ENCODE results near the gene IL20RA. TPM values are rescaled to one million over a fixed set of nuclear protein-coding genes. Genes with fewer than 3 reads are reported as not detected.
"Not testable (repeated sequence)": the region's sequence is repeated elsewhere in the genome, so short reads cannot be mapped to it uniquely, and the experiment has no call there.

Gene IL20RA
- total and polyA plus RNA-seq, 2 donors from 2014 or later = 0.16 to 0.34 TPM

- no peak for FAIRE-seq
- TF ChIP-seq, protein P1, sequence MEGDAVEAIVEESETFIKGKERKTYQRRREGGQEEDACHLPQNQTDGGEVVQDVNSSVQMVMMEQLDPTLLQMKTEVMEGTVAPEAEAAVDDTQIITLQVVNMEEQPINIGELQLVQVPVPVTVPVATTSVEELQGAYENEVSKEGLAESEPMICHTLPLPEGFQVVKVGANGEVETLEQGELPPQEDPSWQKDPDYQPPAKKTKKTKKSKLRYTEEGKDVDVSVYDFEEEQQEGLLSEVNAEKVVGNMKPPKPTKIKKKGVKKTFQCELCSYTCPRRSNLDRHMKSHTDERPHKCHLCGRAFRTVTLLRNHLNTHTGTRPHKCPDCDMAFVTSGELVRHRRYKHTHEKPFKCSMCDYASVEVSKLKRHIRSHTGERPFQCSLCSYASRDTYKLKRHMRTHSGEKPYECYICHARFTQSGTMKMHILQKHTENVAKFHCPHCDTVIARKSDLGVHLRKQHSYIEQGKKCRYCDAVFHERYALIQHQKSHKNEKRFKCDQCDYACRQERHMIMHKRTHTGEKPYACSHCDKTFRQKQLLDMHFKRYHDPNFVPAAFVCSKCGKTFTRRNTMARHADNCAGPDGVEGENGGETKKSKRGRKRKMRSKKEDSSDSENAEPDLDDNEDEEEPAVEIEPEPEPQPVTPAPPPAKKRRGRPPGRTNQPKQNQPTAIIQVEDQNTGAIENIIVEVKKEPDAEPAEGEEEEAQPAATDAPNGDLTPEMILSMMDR (IDR thresholded peaks at IDR 0.05; ENCODE audit: borderline replicate concordance, extremely low read depth, insufficient read depth) = no peak
- no peak overlapping the region for H3K27ac ChIP-seq (ENCODE audit: low read depth in 2 of 2, low read length in 2 of 2)
Measured at GRCh38 chr6:137080711-137081110, 35.9 kb upstream of the IL20RA start.

DNA sequence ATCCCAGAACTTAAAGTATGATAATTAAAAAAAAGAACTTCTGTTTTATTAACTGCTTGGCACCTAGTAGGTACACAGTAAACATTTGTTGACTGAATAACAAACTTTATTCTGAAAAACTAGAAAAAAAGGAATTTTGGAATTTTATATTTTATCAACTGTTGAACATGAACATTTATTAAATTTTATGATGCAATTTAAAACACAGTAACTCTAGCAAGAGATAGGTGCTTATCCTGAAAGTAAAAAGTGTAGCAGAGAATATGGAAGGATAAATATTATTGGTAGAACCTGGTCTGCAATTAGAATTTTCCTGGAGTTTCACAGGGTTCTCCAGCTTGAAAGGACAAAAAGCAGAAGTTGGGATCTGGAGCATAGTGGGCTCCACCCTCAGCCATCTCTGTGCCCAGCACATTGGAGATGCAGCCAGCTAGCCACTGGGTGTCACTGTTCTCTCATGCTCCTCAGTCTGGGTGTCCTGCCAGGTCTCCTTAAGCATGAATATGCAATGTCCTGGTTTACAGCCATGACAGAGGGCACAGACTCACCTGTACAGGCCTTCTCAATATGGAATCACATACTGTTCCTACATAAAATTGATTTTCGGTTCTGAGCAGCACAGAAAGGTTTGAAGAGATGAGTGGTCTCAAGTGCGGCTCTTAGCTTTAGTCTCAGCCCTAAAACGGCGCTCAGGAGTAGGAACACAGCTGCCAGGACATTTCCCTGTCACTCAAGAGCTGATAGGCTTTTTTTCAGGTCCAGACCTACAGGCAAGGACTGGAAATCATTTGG, 31.7 kb upstream of the IL20RA start:
- DNase-seq = peak; percentile 69 to 90 (median 75)
- peak; percentile 45 for FAIRE-seq
- TF ChIP-seq, protein P1 (IDR thresholded peaks at IDR 0.05; ENCODE audit: borderline replicate concordance, extremely low read depth, insufficient read depth) = peak; percentile 67
- Histone ChIP-seq H3K9ac (ENCODE audit: low read length in 3 of 3) (no peak overlapping the region), H3K9me3 (ENCODE audit: control insufficient read depth in 2 of 3, insufficient read depth in 1 of 3, low read length in 3 of 3) (no peaks in the 10 kb centered on the region), H3K27me3 (ENCODE audit: control insufficient read depth, insufficient read depth, low read length) (no peaks in the 10 kb centered on the region), H3K27ac (ENCODE audit: low read depth in 2 of 2, low read length in 2 of 2) (no peak overlapping the region), H3K36me3 (ENCODE audit: control insufficient read depth in 2 of 3, insufficient read depth in 3 of 3, low read length in 3 of 3) (no peaks in the 10 kb centered on the region), H3K4me1 (ENCODE audit: control insufficient read depth in 2 of 3, insufficient read depth in 2 of 3, low read depth in 1 of 3, low read length in 3 of 3) (no peaks in the 10 kb centered on the region), H3K4me3 (ENCODE audit: low read length in 3 of 3) (no peak overlapping the region)
- intact Hi-C loops (cut with DNase I) = no loop called here

More at GRCh38 chr6:137080711-137081110, 35.9 kb upstream of the IL20RA start:
- Histone ChIP-seq H3K9me3 (ENCODE audit: control insufficient read depth in 2 of 3, insufficient read depth in 1 of 3, low read length in 3 of 3) (no peaks in the 10 kb centered on the region), H3K4me1 (ENCODE audit: control insufficient read depth in 2 of 3, insufficient read depth in 2 of 3, low read depth in 1 of 3, low read length in 3 of 3) (no peaks in the 10 kb centered on the region), H3K9ac (ENCODE audit: low read length in 3 of 3) (no peak overlapping the region), H3K4me3 (ENCODE audit: low read length in 3 of 3) (no peak overlapping the region), H3K27me3 (ENCODE audit: control insufficient read depth, insufficient read depth, low read length) (no peaks in the 10 kb centered on the region), H3K36me3 (ENCODE audit: control insufficient read depth in 2 of 3, insufficient read depth in 3 of 3, low read length in 3 of 3) (no peaks in the 10 kb centered on the region)
- DNase-seq = no peak
- intact Hi-C loops (cut with DNase I) = no loop called here

GRCh38 chr6:137075790-137076189, 31.0 kb upstream of the IL20RA start:
- H3K9ac ChIP-seq (ENCODE audit: low read length in 3 of 3); FAIRE-seq; DNase-seq; intact Hi-C loops (cut with DNase I); H3K9me3 ChIP-seq (ENCODE audit: control insufficient read depth in 2 of 3, insufficient read depth in 1 of 3, low read length in 3 of 3); H3K36me3 ChIP-seq (ENCODE audit: control insufficient read depth in 2 of 3, insufficient read depth in 3 of 3, low read length in 3 of 3); H3K27me3 ChIP-seq (ENCODE audit: control insufficient read depth, insufficient read depth, low read length); H3K4me3 ChIP-seq (ENCODE audit: low read length in 3 of 3); H3K27ac ChIP-seq (ENCODE audit: low read depth in 2 of 2, low read length in 2 of 2); H3K4me1 ChIP-seq (ENCODE audit: control insufficient read depth in 2 of 3, insufficient read depth in 2 of 3, low read depth in 1 of 3, low read length in 3 of 3): not testable (repeated sequence)

DNA sequence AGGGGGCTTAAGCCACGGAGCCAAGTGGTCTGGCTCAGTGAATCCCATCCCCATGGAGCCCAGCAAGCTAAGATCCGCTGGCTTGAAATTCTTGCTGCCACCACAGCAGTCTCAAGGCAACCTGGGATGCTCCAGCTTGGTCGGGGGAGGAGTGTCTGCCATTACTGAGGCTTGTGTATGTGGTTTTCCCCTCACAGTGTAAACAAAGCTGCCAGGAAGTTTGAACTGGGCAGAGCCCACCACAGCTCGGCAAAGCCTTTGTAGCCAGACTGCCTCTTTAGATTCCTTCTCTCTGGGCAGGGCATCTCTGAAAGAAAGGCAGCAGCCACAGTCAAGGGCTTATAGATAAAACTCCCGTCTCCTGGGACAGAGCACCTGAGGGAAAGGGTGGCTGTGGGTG, 25.5 kb upstream of the IL20RA start:
- no peaks in the 10 kb centered on the region for H3K27me3 ChIP-seq (ENCODE audit: control insufficient read depth, insufficient read depth, low read length)
- no peaks in the 10 kb centered on the region for H3K4me1 ChIP-seq (ENCODE audit: control insufficient read depth in 2 of 3, insufficient read depth in 2 of 3, low read depth in 1 of 3, low read length in 3 of 3)
- no peak overlapping the region for H3K27ac ChIP-seq (ENCODE audit: low read depth in 2 of 2, low read length in 2 of 2)
- no peak for FAIRE-seq
- intact Hi-C loops (cut with DNase I) = no loop called here
- no peaks in the 10 kb centered on the region for H3K9me3 ChIP-seq (ENCODE audit: control insufficient read depth in 2 of 3, insufficient read depth in 1 of 3, low read length in 3 of 3)
- TF ChIP-seq, protein P1 (IDR thresholded peaks at IDR 0.05; ENCODE audit: borderline replicate concordance, extremely low read depth, insufficient read depth) = no peak
- H3K9ac ChIP-seq (ENCODE audit: low read length in 3 of 3) = no peak overlapping the region
- no peak overlapping the region for H3K4me3 ChIP-seq (ENCODE audit: low read length in 3 of 3)
- no peak for DNase-seq
- no peaks in the 10 kb centered on the region for H3K36me3 ChIP-seq (ENCODE audit: control insufficient read depth in 2 of 3, insufficient read depth in 3 of 3, low read length in 3 of 3)

All from kidney (tissue), 14 donors.